Tibial nerve (tissue), 4 donors: ENCODE results near the gene RSRC1. TPM values are rescaled to one million over a fixed set of nuclear protein-coding genes. Genes with fewer than 3 reads are reported as not detected.

Source experiments
- DNase-seq, 2 donors: peaks; one replicate each; pipeline ENCODE4 v3.0.0-alpha.2; 2019; ENCODE audit warnings: low spot score in 2 of 2
- H3K27ac ChIP-seq, 4 donors: fragments of 200-600 bp; sonication (generic) in 3 of 4; one replicate each; pipeline ENCODE4 v1.5.1; 2017 to 2019; ENCODE audit warnings: mild to moderate bottlenecking in 1 of 4
- H3K27me3 ChIP-seq, 2 donors: fragments of 200-600 bp; sonication (generic) in 1 of 2; one replicate each; pipeline versions ENCODE4 v1.5.1 to v1.6.0; 2017 to 2019
- H3K36me3 ChIP-seq, 3 donors: fragments of 200-600 bp; sonication (generic); one replicate each; pipeline ENCODE4 v1.5.1; 2018 to 2019
- H3K4me1 ChIP-seq, 4 donors: fragments of 200-600 bp; sonication (generic) in 3 of 4; one replicate each; pipeline ENCODE4 v1.5.1; 2017 to 2019
- H3K4me3 ChIP-seq, 4 donors: fragments of 200-600 bp; sonication (generic) in 3 of 4; one replicate each; pipeline ENCODE4 v1.5.1; 2017 to 2019; ENCODE audit warnings: mild to moderate bottlenecking in 1 of 4, moderate library complexity in 1 of 4
- H3K9me3 ChIP-seq, 4 donors: fragments of 200-600 bp; sonication (generic) in 3 of 4; one replicate each; pipeline ENCODE4 v1.5.1; 2017 to 2019
- EP300 ChIP-seq, 2 donors: sonication (generic); formaldehyde crosslinking; IDR thresholded peaks; one replicate each; pipeline ENCODE4 v1.6.1; 2017; ENCODE audit warnings: antibody characterized with exemption in 2 of 2, mild to moderate bottlenecking in 1 of 2
- POLR2A ChIP-seq, 2 donors: fragments of 450-650 bp; IDR thresholded peaks; one replicate each; pipeline ENCODE4 v1.6.1; 2017; ENCODE audit warnings: antibody characterized with exemption in 2 of 2, mild to moderate bottlenecking in 2 of 2, moderate library complexity in 2 of 2
- WGBS, 2 donors: methylation state at CpG; one replicate each; pipeline ENCODE4 v1.1.5; 2018; 5-methylcytosine and 5-hydroxymethylcytosine counted together
- total RNA-seq, 4 donors: library from RNA; depleted of rRNA; stranded (reverse); fragments of >200 nt; gene quantifications; one replicate each; pipeline ENCODE4 v1.1.0, GENCODE V29; 2016
- TF ChIP-seq, protein P1 (sequence below), 5 experiments: fragments of 200-600 bp in 3 of 5; fragments of 450-650 bp in 2 of 5; sonication (generic) in 3 of 5; IDR thresholded peaks; one replicate each; pipeline ENCODE4 v1.5.1; 2016 to 2019; ENCODE audit warnings: antibody characterized with exemption in 5 of 5, mild to moderate bottlenecking in 3 of 5, moderate library complexity in 2 of 5

RSRC1 gene
- total RNA-seq, 4 donors from 2014 or later = 58.2 to 70.5 (median 68.6) TPM

GRCh38 chr3:158205994-158206393, 96.1 kb downstream of the RSRC1 start:
- Histone ChIP-seq H3K27me3 (no peaks in the 10 kb centered on the region), H3K4me1 (no peaks in the 10 kb centered on the region), H3K9me3 (peaks cover 0 to 12% (median 2%) of the 10 kb centered on the region in 4 donors), H3K36me3 (peaks cover 0 to 25% (median 0%) of the 10 kb centered on the region in 3 donors), H3K27ac (no peak overlapping the region), H3K4me3 (no peak overlapping the region)
- DNase-seq = no peak
- WGBS, 2 donors = 88% methylated on average over 2 of the region's 2 CpGs
- TF ChIP-seq, protein P1, sequence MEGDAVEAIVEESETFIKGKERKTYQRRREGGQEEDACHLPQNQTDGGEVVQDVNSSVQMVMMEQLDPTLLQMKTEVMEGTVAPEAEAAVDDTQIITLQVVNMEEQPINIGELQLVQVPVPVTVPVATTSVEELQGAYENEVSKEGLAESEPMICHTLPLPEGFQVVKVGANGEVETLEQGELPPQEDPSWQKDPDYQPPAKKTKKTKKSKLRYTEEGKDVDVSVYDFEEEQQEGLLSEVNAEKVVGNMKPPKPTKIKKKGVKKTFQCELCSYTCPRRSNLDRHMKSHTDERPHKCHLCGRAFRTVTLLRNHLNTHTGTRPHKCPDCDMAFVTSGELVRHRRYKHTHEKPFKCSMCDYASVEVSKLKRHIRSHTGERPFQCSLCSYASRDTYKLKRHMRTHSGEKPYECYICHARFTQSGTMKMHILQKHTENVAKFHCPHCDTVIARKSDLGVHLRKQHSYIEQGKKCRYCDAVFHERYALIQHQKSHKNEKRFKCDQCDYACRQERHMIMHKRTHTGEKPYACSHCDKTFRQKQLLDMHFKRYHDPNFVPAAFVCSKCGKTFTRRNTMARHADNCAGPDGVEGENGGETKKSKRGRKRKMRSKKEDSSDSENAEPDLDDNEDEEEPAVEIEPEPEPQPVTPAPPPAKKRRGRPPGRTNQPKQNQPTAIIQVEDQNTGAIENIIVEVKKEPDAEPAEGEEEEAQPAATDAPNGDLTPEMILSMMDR (IDR thresholded peaks at IDR 0.05) = no peak
- TF ChIP-seq EP300 (IDR thresholded peaks at IDR 0.05) = no peak
- TF ChIP-seq POLR2A (IDR thresholded peaks at IDR 0.05) = no peak

DNA sequence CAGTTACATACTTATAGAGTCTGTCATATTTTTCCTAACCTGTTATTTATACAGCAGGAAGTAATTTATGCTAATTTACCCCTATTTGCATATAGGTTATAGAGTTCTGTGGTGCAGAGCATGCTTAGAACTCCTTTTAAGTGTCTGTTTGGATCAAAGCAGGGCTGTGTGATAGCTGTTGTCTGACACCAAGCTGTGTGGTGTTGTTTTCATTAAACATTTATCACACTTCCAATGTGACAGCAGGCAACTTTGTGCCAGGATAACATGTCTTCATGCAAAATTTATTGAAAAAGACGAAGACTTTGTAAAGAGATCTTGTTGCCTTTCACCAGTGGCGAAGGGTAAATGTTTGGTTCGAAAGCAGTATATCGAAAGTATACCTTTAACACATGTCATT, 100.2 kb downstream of the RSRC1 start:
- TF ChIP-seq, protein P1 (IDR thresholded peaks at IDR 0.05) = no peak
- TF ChIP-seq POLR2A (IDR thresholded peaks at IDR 0.05) (no peak), EP300 (IDR thresholded peaks at IDR 0.05) (no peak)

DNA sequence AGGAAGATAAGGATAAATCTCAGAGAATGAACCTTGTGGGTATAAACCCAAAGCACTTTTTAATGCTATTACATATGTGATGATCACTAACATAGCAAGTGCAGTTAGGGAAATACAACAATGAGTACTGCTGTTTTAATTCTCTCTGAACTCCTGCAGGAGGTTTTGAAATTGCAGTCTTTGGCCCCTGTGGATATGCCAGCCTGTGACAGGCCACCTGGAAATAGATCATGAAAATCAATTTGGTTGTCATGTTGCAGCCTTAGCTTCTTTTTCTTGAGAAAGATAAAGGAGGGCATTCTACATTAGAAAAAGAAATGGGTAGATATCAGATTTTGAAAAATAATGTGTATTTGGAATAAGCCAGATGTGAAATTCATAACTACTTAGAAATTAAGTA, 103.6 kb downstream of the RSRC1 start:
- Histone ChIP-seq H3K4me3 (no peak overlapping the region), H3K9me3 (no peaks in the 10 kb centered on the region), H3K27ac (no peak overlapping the region), H3K27me3 (no peaks in the 10 kb centered on the region), H3K4me1 (no peaks in the 10 kb centered on the region), H3K36me3 (peaks cover 0 to 3% (median 0%) of the 10 kb centered on the region in 3 donors)
- no peak for DNase-seq
- TF ChIP-seq POLR2A (IDR thresholded peaks at IDR 0.05) (no peak), EP300 (IDR thresholded peaks at IDR 0.05) (no peak)
- TF ChIP-seq, protein P1 (IDR thresholded peaks at IDR 0.05) = no peak

More for the DNA sequence above, 100.2 kb downstream of the RSRC1 start:
- H3K9me3 ChIP-seq = no peaks in the 10 kb centered on the region
- peaks cover 0 to 3% (median 0%) of the 10 kb centered on the region in 3 donors for H3K36me3 ChIP-seq
- no peaks in the 10 kb centered on the region for H3K27me3 ChIP-seq
- no peak for DNase-seq
- 96 to 97% methylated on average over 4 of the region's 4 CpGs for WGBS, 2 donors
- no peaks in the 10 kb centered on the region for H3K4me1 ChIP-seq
- H3K27ac ChIP-seq = no peak overlapping the region
- no peak overlapping the region for H3K4me3 ChIP-seq

DNA sequence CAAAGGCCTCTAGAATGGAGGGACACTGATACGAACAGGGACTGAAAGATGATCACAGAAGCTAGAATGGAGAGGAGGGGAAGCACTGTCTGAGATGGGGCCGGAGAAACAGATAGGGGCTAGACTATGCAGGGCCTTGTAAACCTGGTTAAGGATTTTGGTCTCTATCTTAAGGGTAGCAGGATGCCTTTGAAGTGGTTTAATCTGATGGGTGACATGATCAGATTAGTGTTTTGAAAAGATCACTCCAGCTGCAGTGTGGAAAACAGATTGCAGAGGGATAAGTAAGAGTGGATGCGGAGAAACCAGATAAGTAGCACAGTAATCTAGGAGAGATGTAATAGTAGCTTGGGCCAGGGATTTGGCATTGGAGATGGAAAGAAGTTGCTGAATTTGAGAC, 108.1 kb downstream of the RSRC1 start:
- peaks cover 0 to 5% (median 0%) of the 10 kb centered on the region in 3 donors for H3K36me3 ChIP-seq
- no peak for DNase-seq
- H3K9me3 ChIP-seq = no peaks in the 10 kb centered on the region
- no peak for TF ChIP-seq POLR2A (IDR thresholded peaks at IDR 0.05)
- TF ChIP-seq, protein P1 (IDR thresholded peaks at IDR 0.05) = no peak
- TF ChIP-seq EP300 (IDR thresholded peaks at IDR 0.05) = no peak
- H3K27ac ChIP-seq = no peak overlapping the region
- 94 to 95% methylated on average over 3 of the region's 3 CpGs for WGBS, 2 donors
- H3K4me1 ChIP-seq = no peaks in the 10 kb centered on the region
- no peak overlapping the region for H3K4me3 ChIP-seq
- H3K27me3 ChIP-seq = no peaks in the 10 kb centered on the region

DNA sequence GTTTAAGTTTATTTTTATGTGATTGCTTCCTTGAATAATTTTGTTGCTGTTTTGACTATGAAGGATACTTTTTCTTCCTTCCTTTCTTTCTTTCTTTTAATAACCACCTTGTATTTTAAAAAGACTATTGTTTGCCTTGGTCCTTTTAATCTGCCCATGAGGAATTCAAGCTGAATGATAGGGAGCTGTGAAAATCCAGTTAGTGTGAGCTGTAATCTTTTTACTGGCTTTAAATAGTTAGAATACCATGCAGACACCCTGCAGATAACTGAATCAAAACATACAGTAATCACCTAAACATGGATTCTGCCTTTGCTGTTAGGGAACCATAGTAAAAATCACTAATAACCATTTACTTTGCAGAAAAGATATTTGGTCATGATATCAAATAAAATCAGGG, 110.7 kb downstream of the RSRC1 start:
- H3K9me3 ChIP-seq = no peaks in the 10 kb centered on the region
- H3K4me3 ChIP-seq = no peak overlapping the region
- no peaks in the 10 kb centered on the region for H3K27me3 ChIP-seq
- peaks cover 0 to 5% (median 0%) of the 10 kb centered on the region in 3 donors for H3K36me3 ChIP-seq
- TF ChIP-seq EP300 (IDR thresholded peaks at IDR 0.05) (no peak), POLR2A (IDR thresholded peaks at IDR 0.05) (no peak)
- TF ChIP-seq, protein P1 (IDR thresholded peaks at IDR 0.05) = no peak
- DNase-seq = no peak
- no peak overlapping the region for H3K27ac ChIP-seq
- H3K4me1 ChIP-seq = no peaks in the 10 kb centered on the region
